Measurements from ENCODE around the gene MEI1. TPM values are rescaled to one million over a fixed set of nuclear protein-coding genes. Genes with fewer than 3 reads are reported as not detected.

The MEI1 gene
- polyA plus RNA-seq, 1 donor from 2014 or later, result not detected

GRCh38 chr22:41812805-41813545, 113.7 kb downstream of the MEI1 start:
- no peaks in the 10 kb centered on the region for H3K9me2 ChIP-seq (ENCODE audit: insufficient read depth, low read length)
- no peak overlapping the region for H3K9ac ChIP-seq (ENCODE audit: low read length)

More at GRCh38 chr22:41812805-41813545, 113.7 kb downstream of the MEI1 start:
- Histone ChIP-seq H4K20me1 (ENCODE audit: insufficient read depth) (no peaks in the 10 kb centered on the region), H3F3A (ENCODE audit: insufficient read depth, low read length, poor library complexity, severe bottlenecking) (no peaks in the 10 kb centered on the region), H2AFZ (ENCODE audit: low read depth, low read length) (no peak overlapping the region), H3K9me3 (ENCODE audit: low read length) (no peaks in the 10 kb centered on the region), H3K4me3 (ENCODE audit: low read length) (no peak overlapping the region), H3K27me3 (ENCODE audit: insufficient read depth, low read depth, low read length) (no peaks in the 10 kb centered on the region), H3K36me3 (ENCODE audit: insufficient read depth, low read length) (no peaks in the 10 kb centered on the region), H3K27ac (ENCODE audit: low read length) (no peak overlapping the region), H3K4me2 (ENCODE audit: low read length) (no peak overlapping the region), H3K79me2 (replicated peaks; ENCODE audit: insufficient read depth, low read length) (no peaks in the 10 kb centered on the region)
- no peak for TF ChIP-seq SMC3 (conservative IDR thresholded peaks at IDR 0.05; ENCODE audit: poor library complexity)
- no peak for TF ChIP-seq TAF1 (IDR thresholded peaks at IDR 0.05; ENCODE audit: low read depth)
- TF ChIP-seq EZH2 (IDR thresholded peaks at IDR 0.05; ENCODE audit: borderline replicate concordance, insufficient read depth, low read length, poor library complexity, severe bottlenecking), result no peak
- TF ChIP-seq RAD21 (conservative IDR thresholded peaks at IDR 0.05), result no peak
- no peak for TF ChIP-seq CTCF (IDR thresholded peaks at IDR 0.05; ENCODE audit: poor library complexity, severe bottlenecking)
- TF ChIP-seq EP300 (conservative IDR thresholded peaks at IDR 0.05; ENCODE audit: poor library complexity, severe bottlenecking), result no peak
- no peak for TF ChIP-seq MXI1 (conservative IDR thresholded peaks at IDR 0.05; ENCODE audit: poor library complexity, severe bottlenecking)
- TF ChIP-seq REST (IDR thresholded peaks at IDR 0.05; ENCODE audit: borderline replicate concordance), result no peak
- no peak for TF ChIP-seq POLR2AphosphoS5 (IDR thresholded peaks at IDR 0.05)
